ENCODE measurements around the gene MINDY2. TPM values are rescaled to one million over a fixed set of nuclear protein-coding genes. Genes with fewer than 3 reads are reported as not detected.

MINDY2 gene
- total RNA-seq, 4 donors from 2014 or later = 7.4 to 12.7 (median 10.4) TPM

GRCh38 chr15:58873267-58873666 lies 102.2 kb downstream of the MINDY2 start:
- TF ChIP-seq POLR2A (IDR thresholded peaks at IDR 0.05) (no peak), CTCF (IDR thresholded peaks at IDR 0.05) (no peak)
- no peak for DNase-seq
- no peak overlapping the region for H3K4me3 ChIP-seq
- H3K27ac ChIP-seq = no peak overlapping the region
- no peaks in the 10 kb centered on the region for H3K27me3 ChIP-seq
- no peaks in the 10 kb centered on the region for H3K9me3 ChIP-seq
- peaks cover 0 to 7% (median 0%) of the 10 kb centered on the region in 3 donors for H3K36me3 ChIP-seq
- H3K4me1 ChIP-seq = no peaks in the 10 kb centered on the region

GRCh38 chr15:58875343-58875742 lies 104.2 kb downstream of the MINDY2 start:
- TF ChIP-seq CTCF (IDR thresholded peaks at IDR 0.05) = no peak
- Histone ChIP-seq H3K27ac (no peak overlapping the region), H3K27me3 (no peaks in the 10 kb centered on the region), H3K9me3 (no peaks in the 10 kb centered on the region), H3K4me3 (no peak overlapping the region), H3K36me3 (peaks cover 0 to 28% (median 0%) of the 10 kb centered on the region in 3 donors), H3K4me1 (no peaks in the 10 kb centered on the region)
- no peak for DNase-seq

- no peak for DNase-seq
- TF ChIP-seq CTCF (IDR thresholded peaks at IDR 0.05) (no peak), POLR2A (IDR thresholded peaks at IDR 0.05) (no peak)
- no peak overlapping the region for H3K4me3 ChIP-seq
- no peaks in the 10 kb centered on the region for H3K27me3 ChIP-seq
- H3K27ac ChIP-seq = no peak overlapping the region
- H3K4me1 ChIP-seq = no peaks in the 10 kb centered on the region
- peaks cover 0 to 40% (median 0%) of the 10 kb centered on the region in 3 donors for H3K36me3 ChIP-seq
- H3K9me3 ChIP-seq = no peaks in the 10 kb centered on the region
Measured at GRCh38 chr15:58876306-58877106, 105.4 kb downstream of the MINDY2 start.

GRCh38 chr15:58877999-58878825 lies 107.1 kb downstream of the MINDY2 start:
- no peak overlapping the region for H3K4me3 ChIP-seq
- no peak for DNase-seq
- H3K27ac ChIP-seq = no peak overlapping the region
- H3K9me3 ChIP-seq = no peaks in the 10 kb centered on the region
- TF ChIP-seq POLR2A (IDR thresholded peaks at IDR 0.05) (no peak), CTCF (IDR thresholded peaks at IDR 0.05) (no peak)
- no peaks in the 10 kb centered on the region for H3K4me1 ChIP-seq
- H3K27me3 ChIP-seq = no peaks in the 10 kb centered on the region
- H3K36me3 ChIP-seq = peaks cover 0 to 57% (median 0%) of the 10 kb centered on the region in 3 donors

- TF ChIP-seq POLR2A (IDR thresholded peaks at IDR 0.05) (no peak), CTCF (IDR thresholded peaks at IDR 0.05) (no peak)
- Histone ChIP-seq H3K27ac (no peak overlapping the region), H3K9me3 (no peaks in the 10 kb centered on the region), H3K27me3 (no peaks in the 10 kb centered on the region), H3K4me3 (no peak overlapping the region), H3K36me3 (peaks cover 0 to 78% (median 0%) of the 10 kb centered on the region in 3 donors), H3K4me1 (no peaks in the 10 kb centered on the region)
- DNase-seq = no peak
Measured at GRCh38 chr15:58880320-58880719, 109.2 kb downstream of the MINDY2 start.
